Activated T-helper 1 cell treated with anti-CD3 and anti-CD28 coated beads, Interleukin-12 subunit alpha, Interleukin-12 subunit beta, Interleukin-2, Interleukin-4 antibody, amounts not matched to agents 30 ng/mL and 10 ng/mL and 1 ng/mL, durations not matched to agents 14 hours and 24 hours and 36 hours (primary cell): ENCODE measurements around the gene RAB10. TPM values are rescaled to one million over a fixed set of nuclear protein-coding genes. Genes with fewer than 3 reads are reported as not detected.

Source experiments
- DNase-seq: peaks from one replicate; pipeline ENCODE4 v3.0.0; 2021; ENCODE audit warnings: low spot score
- H3K27ac Mint-ChIP-seq: one replicate; pipeline ENCODE4 v1.8.0; 2021; ENCODE audit warnings: mild to moderate bottlenecking, mixed read lengths
- H3K27me3 Mint-ChIP-seq: one replicate; pipeline ENCODE4 v1.8.0; 2022; ENCODE audit warnings: mild to moderate bottlenecking, moderate library complexity, mixed read lengths; ENCODE audit not compliant: insufficient read depth
- H3K36me3 Mint-ChIP-seq: one replicate; pipeline ENCODE4 v1.8.0; 2021; ENCODE audit warnings: low read depth, mixed read lengths
- H3K4me1 Mint-ChIP-seq: one replicate; pipeline ENCODE4 v1.8.0; 2021; ENCODE audit warnings: low read depth, mixed read lengths
- H3K4me3 Mint-ChIP-seq: one replicate; pipeline ENCODE4 v1.8.0; 2021; ENCODE audit warnings: mild to moderate bottlenecking, moderate library complexity, mixed read lengths
- H3K9me3 Mint-ChIP-seq: one replicate; pipeline ENCODE4 v1.8.0; 2021; ENCODE audit warnings: mixed read lengths
- intact Hi-C: fragments of 100-400 bp; cut with micrococcal nuclease; formaldehyde crosslinking; loops from one replicate; pipeline ENCODE4 v1.15.1; 2024
- total RNA-seq: library from RNA; stranded (reverse); gene quantifications from 2 replicates; pipeline ENCODE4 v1.2.3, GENCODE V29; 2022

RAB10 gene
- total RNA-seq, 1 donor from 2014 or later, result 130 TPM

GRCh38 chr2:26174691-26175465 lies 141.0 kb downstream of the RAB10 start:
- Mint-ChIP-seq H3K27me3 (peaks cover 49% of the 10 kb centered on the region), H3K9me3 (no peaks in the 10 kb centered on the region), H3K36me3 (no peaks in the 10 kb centered on the region), H3K27ac (no peak overlapping the region), H3K4me3 (peak overlapping the region; percentile 73), H3K4me1 (peaks cover 21% of the 10 kb centered on the region)
- intact Hi-C loops, result loop anchor here (5.0 kb wide), 1 partner anchor 157 kb away; no protein-coding TSS in a partner anchor
- DNase-seq, result no peak

GRCh38 chr2:26175466-26176278 lies 141.8 kb downstream of the RAB10 start:
- peaks cover 51% of the 10 kb centered on the region for H3K27me3 Mint-ChIP-seq
- no peaks in the 10 kb centered on the region for H3K9me3 Mint-ChIP-seq
- H3K4me3 Mint-ChIP-seq, result no peak overlapping the region
- DNase-seq, result no peak
- H3K4me1 Mint-ChIP-seq, result peaks cover 25% of the 10 kb centered on the region
- H3K36me3 Mint-ChIP-seq, result no peaks in the 10 kb centered on the region
- intact Hi-C loops, result no loop called here
- no peak overlapping the region for H3K27ac Mint-ChIP-seq

- peaks cover 51% of the 10 kb centered on the region for H3K27me3 Mint-ChIP-seq
- no peak for DNase-seq
- H3K9me3 Mint-ChIP-seq, result no peaks in the 10 kb centered on the region
- peaks cover 25% of the 10 kb centered on the region for H3K4me1 Mint-ChIP-seq
- H3K27ac Mint-ChIP-seq, result no peak overlapping the region
- H3K36me3 Mint-ChIP-seq, result no peaks in the 10 kb centered on the region
- no peak overlapping the region for H3K4me3 Mint-ChIP-seq
- intact Hi-C loops, result no loop called here
Observed at GRCh38 chr2:26176279-26176615, 142.4 kb downstream of the RAB10 start.

- no peak overlapping the region for H3K27ac Mint-ChIP-seq
- no peaks in the 10 kb centered on the region for H3K36me3 Mint-ChIP-seq
- no peak overlapping the region for H3K4me3 Mint-ChIP-seq
- H3K4me1 Mint-ChIP-seq, result peaks cover 16% of the 10 kb centered on the region
- intact Hi-C loops, result no loop called here
- no peaks in the 10 kb centered on the region for H3K9me3 Mint-ChIP-seq
- H3K27me3 Mint-ChIP-seq, result peaks cover 47% of the 10 kb centered on the region
- no peak for DNase-seq
Observed at GRCh38 chr2:26177122-26177521, 143.2 kb downstream of the RAB10 start.

- Mint-ChIP-seq H3K27me3 (peaks cover 44% of the 10 kb centered on the region), H3K4me1 (peaks cover 14% of the 10 kb centered on the region), H3K27ac (no peak overlapping the region), H3K4me3 (no peak overlapping the region), H3K36me3 (no peaks in the 10 kb centered on the region), H3K9me3 (no peaks in the 10 kb centered on the region)
- intact Hi-C loops, result no loop called here
- DNase-seq, result no peak
Observed at GRCh38 chr2:26178246-26178645, 144.4 kb downstream of the RAB10 start.

GRCh38 chr2:26178746-26179436 lies 145.0 kb downstream of the RAB10 start:
- Mint-ChIP-seq H3K27ac (no peak overlapping the region), H3K27me3 (peaks cover 44% of the 10 kb centered on the region), H3K4me3 (peak overlapping the region; percentile 33), H3K9me3 (no peaks in the 10 kb centered on the region), H3K4me1 (peaks cover 14% of the 10 kb centered on the region), H3K36me3 (no peaks in the 10 kb centered on the region)
- intact Hi-C loops, result no loop called here
- DNase-seq, result no peak

- no peak for DNase-seq
- H3K4me1 Mint-ChIP-seq, result peaks cover 11% of the 10 kb centered on the region
- intact Hi-C loops, result no loop called here
- H3K9me3 Mint-ChIP-seq, result no peaks in the 10 kb centered on the region
- peak overlapping the region; percentile 33 for H3K4me3 Mint-ChIP-seq
- no peak overlapping the region for H3K27ac Mint-ChIP-seq
- H3K36me3 Mint-ChIP-seq, result no peaks in the 10 kb centered on the region
- peaks cover 38% of the 10 kb centered on the region for H3K27me3 Mint-ChIP-seq
Observed at GRCh38 chr2:26179446-26179913, 145.6 kb downstream of the RAB10 start.

GRCh38 chr2:26182441-26182840 lies 148.6 kb downstream of the RAB10 start:
- Mint-ChIP-seq H3K4me1 (peaks cover 16% of the 10 kb centered on the region), H3K36me3 (no peaks in the 10 kb centered on the region), H3K9me3 (no peaks in the 10 kb centered on the region), H3K27ac (no peak overlapping the region), H3K4me3 (no peak overlapping the region), H3K27me3 (peaks cover 30% of the 10 kb centered on the region)
- no peak for DNase-seq
- intact Hi-C loops, result no loop called here

- Mint-ChIP-seq H3K27ac (peak overlapping the region; percentile 44), H3K4me1 (peaks cover 16% of the 10 kb centered on the region)
Observed at GRCh38 chr2:26182887-26183630, 149.2 kb downstream of the RAB10 start.

GRCh38 chr2:26184121-26184520 lies 150.2 kb downstream of the RAB10 start:
- DNase-seq, result no peak
- no peaks in the 10 kb centered on the region for H3K9me3 Mint-ChIP-seq
- intact Hi-C loops, result loop anchor here (1.0 to 2.0 kb wide), 2 partner anchors 61 to 96 kb away; partner anchors contain the start of genes HADHA and HADHB
- H3K27me3 Mint-ChIP-seq, result peaks cover 26% of the 10 kb centered on the region
- no peaks in the 10 kb centered on the region for H3K36me3 Mint-ChIP-seq
- H3K4me1 Mint-ChIP-seq, result peaks cover 15% of the 10 kb centered on the region
- H3K27ac Mint-ChIP-seq, result peak overlapping the region; percentile 76
- H3K4me3 Mint-ChIP-seq, result peak overlapping the region; percentile 73

More at GRCh38 chr2:26182887-26183630, 149.2 kb downstream of the RAB10 start:
- Mint-ChIP-seq H3K36me3 (no peaks in the 10 kb centered on the region), H3K9me3 (no peaks in the 10 kb centered on the region), H3K4me3 (peak overlapping the region; percentile 73), H3K27me3 (peaks cover 30% of the 10 kb centered on the region)
- no peak for DNase-seq
- intact Hi-C loops, result no loop called here

GRCh38 chr2:26184555-26185303 lies 150.8 kb downstream of the RAB10 start:
- Mint-ChIP-seq H3K27me3 (peaks cover 22% of the 10 kb centered on the region), H3K4me1 (peaks cover 12% of the 10 kb centered on the region), H3K9me3 (no peaks in the 10 kb centered on the region), H3K4me3 (peak overlapping the region; percentile 81), H3K36me3 (no peaks in the 10 kb centered on the region), H3K27ac (no peak overlapping the region)
- intact Hi-C loops, result loop anchor here (1.0 to 2.0 kb wide), 3 partner anchors 60 to 146 kb away; partner anchors contain the start of genes HADHA and HADHB
- DNase-seq, result peak; percentile 86
